ENCODE results near the gene LDLRAD3. TPM values are rescaled to one million over a fixed set of nuclear protein-coding genes. Genes with fewer than 3 reads are reported as not detected.

Gene LDLRAD3
- total and polyA plus RNA-seq, 10 donors = 1.5 to 9.6 (median 8.1) TPM

DNA sequence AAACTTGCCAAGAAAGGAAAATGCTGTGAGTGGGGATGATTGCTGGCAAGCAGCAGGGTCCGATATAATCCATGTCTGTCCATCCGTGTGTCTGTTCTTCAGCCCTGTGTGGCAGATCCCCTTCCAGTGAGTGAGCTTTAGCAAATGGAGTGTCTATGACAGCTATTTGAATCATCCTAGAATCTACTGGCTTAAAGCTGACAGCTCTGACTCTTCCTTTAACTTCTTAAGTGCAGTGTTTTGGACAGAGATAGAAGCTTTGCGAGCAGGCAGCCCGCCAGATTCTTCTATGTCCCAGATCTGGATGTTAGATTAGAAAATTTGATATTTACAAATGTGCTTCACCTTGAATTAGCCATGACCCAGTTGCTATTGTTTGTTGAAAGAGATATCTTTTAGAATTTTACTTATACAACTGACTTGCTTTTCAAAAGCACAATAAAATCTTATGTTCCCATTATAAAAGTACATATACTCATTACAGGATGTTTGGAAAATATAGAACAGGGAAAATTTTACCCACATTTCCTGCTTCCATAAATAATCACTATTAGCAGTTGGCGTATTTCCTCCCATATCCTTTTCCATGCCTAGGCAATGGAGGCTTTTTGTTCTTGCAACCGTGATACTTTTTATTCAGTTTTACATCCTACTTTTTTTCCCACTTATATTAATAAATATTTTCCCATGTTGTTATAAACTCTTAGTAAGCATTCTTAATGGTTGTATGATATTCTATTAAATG is 220.8 kb downstream of the LDLRAD3 start:
- Histone ChIP-seq H3K4me3 (no peak overlapping the region), H3K36me3 (no peaks in the 10 kb centered on the region), H3K4me1 (peaks cover 0 to 9% (median 0%) of the 10 kb centered on the region in 6 donors), H3K27ac (peak overlapping the region in 1 of 8 donors; percentile 10), H3K27me3 (replicated peaks in 1 of 7) (no peaks in the 10 kb centered on the region), H3K9me3 (no peaks in the 10 kb centered on the region)
- 67 to 75% (median 71%) methylated on average over 6 of the region's 6 CpGs for WGBS, 5 donors
- DNase-seq = no peak
- intact Hi-C loops (cut with DNase I; ENCODE audit: low total_unique reads) = no loop called here
- TF ChIP-seq, protein P1, sequence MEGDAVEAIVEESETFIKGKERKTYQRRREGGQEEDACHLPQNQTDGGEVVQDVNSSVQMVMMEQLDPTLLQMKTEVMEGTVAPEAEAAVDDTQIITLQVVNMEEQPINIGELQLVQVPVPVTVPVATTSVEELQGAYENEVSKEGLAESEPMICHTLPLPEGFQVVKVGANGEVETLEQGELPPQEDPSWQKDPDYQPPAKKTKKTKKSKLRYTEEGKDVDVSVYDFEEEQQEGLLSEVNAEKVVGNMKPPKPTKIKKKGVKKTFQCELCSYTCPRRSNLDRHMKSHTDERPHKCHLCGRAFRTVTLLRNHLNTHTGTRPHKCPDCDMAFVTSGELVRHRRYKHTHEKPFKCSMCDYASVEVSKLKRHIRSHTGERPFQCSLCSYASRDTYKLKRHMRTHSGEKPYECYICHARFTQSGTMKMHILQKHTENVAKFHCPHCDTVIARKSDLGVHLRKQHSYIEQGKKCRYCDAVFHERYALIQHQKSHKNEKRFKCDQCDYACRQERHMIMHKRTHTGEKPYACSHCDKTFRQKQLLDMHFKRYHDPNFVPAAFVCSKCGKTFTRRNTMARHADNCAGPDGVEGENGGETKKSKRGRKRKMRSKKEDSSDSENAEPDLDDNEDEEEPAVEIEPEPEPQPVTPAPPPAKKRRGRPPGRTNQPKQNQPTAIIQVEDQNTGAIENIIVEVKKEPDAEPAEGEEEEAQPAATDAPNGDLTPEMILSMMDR (IDR thresholded peaks at IDR 0.05 in 8 of 11, conservative IDR thresholded peaks at IDR 0.05 in 3 of 11) = no peak

DNA sequence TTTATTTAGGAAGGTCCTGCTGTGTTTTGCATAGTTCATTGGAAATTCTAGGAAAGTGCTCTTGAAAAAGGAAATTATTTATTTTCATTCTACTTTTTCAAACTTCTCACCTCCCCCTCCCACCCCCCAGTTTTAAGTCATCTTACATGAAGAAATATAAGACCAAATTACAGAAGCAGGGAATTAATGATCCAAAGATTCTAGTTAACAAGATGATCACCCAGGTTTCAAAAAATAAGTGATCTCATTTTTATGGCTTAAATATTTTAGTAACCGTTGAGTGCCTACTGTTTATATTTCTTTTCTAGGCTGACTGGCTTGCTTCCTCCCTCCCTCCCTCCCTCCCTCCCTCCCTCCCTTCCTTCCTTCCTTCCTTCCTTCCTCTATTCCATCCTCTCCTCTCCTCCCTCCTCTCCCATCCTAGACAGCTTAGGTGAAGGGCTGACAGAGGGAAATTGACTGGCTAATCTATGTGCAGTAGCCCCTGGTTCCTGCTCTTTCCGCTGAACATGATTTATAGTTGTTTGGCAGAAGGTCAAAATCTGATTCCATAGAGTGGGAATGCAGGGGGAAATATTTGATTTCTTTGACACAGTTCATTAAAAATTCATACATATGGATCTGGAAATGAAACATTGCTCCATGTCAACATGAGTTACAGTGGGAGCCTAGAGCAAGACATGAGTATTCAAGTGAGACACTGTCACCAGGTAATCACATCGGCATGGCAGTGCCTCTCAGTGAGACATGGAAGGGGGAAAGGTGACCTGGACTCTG is 221.9 kb downstream of the LDLRAD3 start:
- H3K9me3 ChIP-seq = no peaks in the 10 kb centered on the region
- 70 to 82% (median 77%) methylated on average over 3 of the region's 3 CpGs for WGBS, 5 donors
- no peak overlapping the region for H3K4me3 ChIP-seq
- H3K36me3 ChIP-seq = no peaks in the 10 kb centered on the region
- H3K27me3 ChIP-seq (replicated peaks in 1 of 7) = no peaks in the 10 kb centered on the region
- H3K4me1 ChIP-seq = peaks cover 0 to 9% (median 0%) of the 10 kb centered on the region in 6 donors
- no peak for TF ChIP-seq POLR2A (IDR thresholded peaks at IDR 0.05)
- TF ChIP-seq, protein P1 (IDR thresholded peaks at IDR 0.05 in 8 of 11, conservative IDR thresholded peaks at IDR 0.05 in 3 of 11) = no peak
- no peak for TF ChIP-seq POLR2AphosphoS5 (IDR thresholded peaks at IDR 0.05)
- DNase-seq = no peak
- intact Hi-C loops (cut with DNase I; ENCODE audit: low total_unique reads) = no loop called here
- H3K27ac ChIP-seq = no peak overlapping the region

DNA sequence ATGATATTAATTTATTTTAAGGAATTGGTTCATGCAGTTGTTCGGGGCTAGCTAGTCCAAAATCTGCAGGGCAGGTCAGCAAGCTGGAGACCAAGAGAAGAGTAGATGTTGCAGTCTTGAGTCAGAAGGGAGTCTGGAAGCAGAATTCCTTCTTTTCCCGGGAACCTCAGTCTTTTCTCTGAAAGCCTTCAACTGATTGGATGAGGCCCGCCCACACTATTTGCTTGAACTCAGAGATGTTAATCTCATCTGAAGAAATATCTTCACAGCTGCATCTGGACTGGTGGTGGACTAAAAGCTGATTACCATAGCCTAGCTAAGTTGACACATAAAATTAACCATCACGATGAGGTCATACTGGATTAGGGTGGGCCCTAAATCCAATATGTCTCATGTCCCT is 223.2 kb downstream of the LDLRAD3 start:
- intact Hi-C loops (cut with DNase I; ENCODE audit: low total_unique reads) = no loop called here
- no peak for DNase-seq
- 88 to 98% (median 95%) methylated on average over 4 of the region's 4 CpGs for WGBS, 5 donors
- H3K4me3 ChIP-seq = no peak overlapping the region
- H3K9me3 ChIP-seq = peaks cover 0 to 7% (median 0%) of the 10 kb centered on the region in 8 donors
- no peak overlapping the region for H3K27ac ChIP-seq
- TF ChIP-seq, protein P1 (IDR thresholded peaks at IDR 0.05 in 8 of 11, conservative IDR thresholded peaks at IDR 0.05 in 3 of 11) = no peak
- TF ChIP-seq POLR2A (IDR thresholded peaks at IDR 0.05) (no peak), POLR2AphosphoS5 (IDR thresholded peaks at IDR 0.05) (no peak)
- no peaks in the 10 kb centered on the region for H3K36me3 ChIP-seq
- H3K4me1 ChIP-seq = peaks cover 0 to 9% (median 0%) of the 10 kb centered on the region in 6 donors
- H3K27me3 ChIP-seq (replicated peaks in 1 of 7) = no peaks in the 10 kb centered on the region

DNA sequence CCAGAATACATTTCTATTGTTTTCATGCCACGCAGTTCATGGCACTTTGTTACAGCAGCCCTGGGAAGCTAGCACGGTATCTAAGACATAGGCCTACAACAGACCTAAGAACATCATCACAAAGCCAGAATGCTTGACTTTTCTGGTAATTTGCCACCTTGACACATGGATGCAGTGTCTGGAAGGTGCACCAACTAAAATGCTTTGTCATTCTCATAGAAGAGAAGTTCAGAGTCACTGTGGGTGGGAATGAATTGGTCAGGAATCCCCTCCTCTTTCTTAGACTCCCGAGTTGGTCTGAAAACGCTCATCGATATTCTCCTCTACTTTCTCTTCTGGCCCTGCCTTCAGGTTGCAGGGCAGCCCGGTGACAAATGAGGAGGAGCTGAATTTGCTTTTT is 223.9 kb downstream of the LDLRAD3 start:
- Histone ChIP-seq H3K4me1 (peaks cover 0 to 9% (median 0%) of the 10 kb centered on the region in 6 donors), H3K27ac (no peak overlapping the region), H3K27me3 (replicated peaks in 1 of 7) (no peaks in the 10 kb centered on the region), H3K36me3 (no peaks in the 10 kb centered on the region), H3K9me3 (peaks cover 0 to 7% (median 0%) of the 10 kb centered on the region in 8 donors), H3K4me3 (no peak overlapping the region)
- TF ChIP-seq POLR2A (IDR thresholded peaks at IDR 0.05) = no peak
- TF ChIP-seq, protein P1 (IDR thresholded peaks at IDR 0.05 in 8 of 11, conservative IDR thresholded peaks at IDR 0.05 in 3 of 11) = no peak
- 82 to 98% (median 91%) methylated on average over 6 of the region's 6 CpGs for WGBS, 5 donors
- intact Hi-C loops (cut with DNase I; ENCODE audit: low total_unique reads) = no loop called here
- no peak for DNase-seq

All from spleen (tissue), 11 donors.